Testis (tissue), 3 donors: ENCODE measurements around the gene KLF15. TPM values are rescaled to one million over a fixed set of nuclear protein-coding genes. Genes with fewer than 3 reads are reported as not detected.
A peak's percentile ranks its signal among the peaks of the same experiment; 100 is the strongest.

Experiments
- DNase-seq: peaks from one replicate; pipeline ENCODE4 v3.0.0-alpha.2; 2019
- H3K27ac ChIP-seq, 2 donors: fragments of 200-600 bp; sonication (generic); one replicate each; pipeline ENCODE4 v1.5.1; 2019
- H3K27me3 ChIP-seq: fragments of 200-600 bp; sonication (generic); one replicate; pipeline ENCODE4 v1.5.1; 2019
- H3K36me3 ChIP-seq: fragments of 200-600 bp; sonication (generic); one replicate; pipeline ENCODE4 v1.5.1; 2017; ENCODE audit warnings: low read depth; ENCODE audit errors: missing control alignments
- H3K4me1 ChIP-seq: fragments of 200-600 bp; sonication (generic); one replicate; pipeline ENCODE4 v1.5.1; 2019
- H3K4me3 ChIP-seq, 2 donors: fragments of 200-600 bp; sonication (generic); one replicate each; pipeline ENCODE4 v1.5.1; 2017 to 2019
- H3K9me3 ChIP-seq: fragments of 200-600 bp; sonication (generic); one replicate; pipeline ENCODE4 v1.5.1; 2017
- CTCF ChIP-seq, 3 experiments: fragments of 450-650 bp in 2 of 3; fragments of 200-600 bp in 1 of 3; sonication (generic) in 1 of 3; IDR thresholded peaks; one replicate each; pipeline ENCODE4 v1.5.1; 2016 to 2019; ENCODE audit warnings: antibody characterized with exemption in 3 of 3, mild to moderate bottlenecking in 2 of 3, moderate library complexity in 1 of 3
- POLR2A ChIP-seq: fragments of 450-650 bp; IDR thresholded peaks from one replicate; pipeline ENCODE4 v1.6.1; 2017; ENCODE audit warnings: antibody characterized with exemption, mild to moderate bottlenecking, moderate library complexity
- WGBS, 2 donors: methylation state at CpG; one replicate each; pipeline ENCODE4 v1.1.5; 2018; 5-methylcytosine and 5-hydroxymethylcytosine counted together
- intact Hi-C: fragments of 100-400 bp; cut with DNase I; formaldehyde crosslinking; loops from one replicate; pipeline ENCODE4 v1.15.1; 2023; ENCODE audit warnings: low total_unique reads
- polyA plus RNA-seq: library from polyadenylated mRNA; stranded (reverse); fragments of 350-450 nt; fragmentation: Illumina TruSeq; extraction: RNeasy Lipid Tissue Mini Kit (QIAGEN cat#74804); gene quantifications from one replicate; pipeline ENCODE4 v1.2.3, GENCODE V29; 2014; ENCODE audit warnings: low read depth, low replicate concordance; ENCODE audit not compliant: insufficient read depth
- total RNA-seq, 2 donors: library from RNA; depleted of rRNA; stranded (reverse); fragments of >200 nt; gene quantifications; one replicate each; pipeline ENCODE4 v1.2.3, GENCODE V29; 2016

KLF15 gene
- total and polyA plus RNA-seq, 3 donors from 2014 or later = 8.5 to 36.1 (median 32.0) TPM

DNA sequence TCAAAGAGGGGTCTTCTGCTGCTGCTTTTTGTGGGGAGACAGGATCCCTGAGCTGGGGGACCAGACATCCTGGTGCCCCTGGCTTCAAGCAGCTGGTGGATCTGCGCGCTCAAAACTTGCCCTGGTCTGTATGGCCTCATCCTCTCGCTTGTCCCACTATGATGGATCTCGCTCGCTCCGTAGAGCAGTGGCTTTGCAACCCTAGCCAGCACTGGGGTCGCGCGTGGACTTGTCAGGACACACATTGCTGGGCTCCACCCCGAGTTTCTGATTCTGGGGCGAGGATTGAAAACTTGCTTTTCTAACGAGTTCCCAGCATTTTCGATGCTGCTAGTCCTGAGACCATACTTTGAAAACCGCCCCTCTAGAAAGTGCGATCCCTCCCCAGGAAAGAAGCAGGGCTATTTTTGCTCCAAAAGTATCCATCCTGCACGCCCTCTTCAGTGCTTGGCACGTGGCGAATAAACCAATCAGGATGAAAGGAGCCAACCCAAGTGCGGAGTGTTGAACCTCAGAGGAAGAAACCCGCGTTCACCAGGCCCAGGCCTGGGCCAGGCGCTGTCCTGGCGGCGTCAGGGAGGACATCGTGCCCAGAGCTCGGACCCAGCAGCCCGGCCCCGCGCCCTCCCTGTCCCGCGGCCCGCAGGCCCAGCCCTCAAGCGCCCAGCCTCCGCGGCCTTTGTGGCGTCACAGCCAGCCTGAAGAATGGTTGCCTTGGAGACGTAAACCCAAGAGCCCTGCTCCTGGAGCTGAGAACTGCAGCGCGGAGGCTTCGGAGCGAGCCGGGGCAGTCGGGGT is 37.2 kb upstream of the KLF15 start, which contains the start of gene CFAP100:
Gene CFAP100 (plus strand): TSS at position 731 of the 798 bp plus-strand sequence. CDS start 1,092 bp downstream, outside the sequence.
- TF ChIP-seq CTCF (IDR thresholded peaks at IDR 0.05) (no peak), POLR2A (no peak)
- Histone ChIP-seq H3K27ac (no peak within 1 kb of the TSS), H3K4me1 (no peaks in the 10 kb centered on the region), H3K27me3 (no peaks in the 10 kb centered on the region), H3K4me3 (peak within 1 kb of the TSS; percentile 35 to 37), H3K9me3 (no peaks in the 10 kb centered on the region), H3K36me3 (no peaks in the 10 kb centered on the region)
- intact Hi-C loops = loop anchor here (10.0 kb wide), 2 partner anchors 130 to 260 kb away; no protein-coding TSS in a partner anchor
- peak; percentile 65 for DNase-seq
- WGBS, 2 donors = 36 to 48% methylated on average over 11 to 34 of the region's 43 CpGs

DNA sequence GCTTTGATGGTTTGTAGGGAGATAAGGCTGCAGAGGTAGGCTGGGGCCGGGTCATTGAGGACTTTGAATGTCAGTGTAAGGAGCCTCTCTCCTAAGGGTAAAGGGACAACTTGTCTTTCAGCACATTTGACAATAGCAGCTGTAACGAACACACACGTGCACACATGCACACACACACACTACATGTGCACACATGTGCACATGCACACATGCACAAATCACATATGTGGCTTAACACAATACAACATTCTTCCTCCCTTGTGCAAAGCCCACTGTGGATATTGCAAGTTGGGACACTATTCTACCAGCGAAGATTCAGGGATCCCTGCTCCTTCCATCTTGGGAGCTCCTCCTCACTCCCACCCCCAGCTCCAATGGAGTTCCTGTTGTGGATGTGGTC is 36.4 kb upstream of the KLF15 start:
- H3K36me3 ChIP-seq = no peaks in the 10 kb centered on the region
- no peak overlapping the region for H3K4me3 ChIP-seq
- H3K27ac ChIP-seq = no peak overlapping the region
- no peak for DNase-seq
- no peaks in the 10 kb centered on the region for H3K27me3 ChIP-seq
- H3K9me3 ChIP-seq = no peaks in the 10 kb centered on the region
- no peaks in the 10 kb centered on the region for H3K4me1 ChIP-seq
- TF ChIP-seq POLR2A = no peak
- TF ChIP-seq CTCF (IDR thresholded peaks at IDR 0.05) = no peak
- intact Hi-C loops = loop anchor here (10.0 kb wide), 2 partner anchors 129 to 259 kb away; no protein-coding TSS in a partner anchor
- WGBS, 2 donors = 87 to 88% methylated on average over 4 of the region's 4 CpGs

DNA sequence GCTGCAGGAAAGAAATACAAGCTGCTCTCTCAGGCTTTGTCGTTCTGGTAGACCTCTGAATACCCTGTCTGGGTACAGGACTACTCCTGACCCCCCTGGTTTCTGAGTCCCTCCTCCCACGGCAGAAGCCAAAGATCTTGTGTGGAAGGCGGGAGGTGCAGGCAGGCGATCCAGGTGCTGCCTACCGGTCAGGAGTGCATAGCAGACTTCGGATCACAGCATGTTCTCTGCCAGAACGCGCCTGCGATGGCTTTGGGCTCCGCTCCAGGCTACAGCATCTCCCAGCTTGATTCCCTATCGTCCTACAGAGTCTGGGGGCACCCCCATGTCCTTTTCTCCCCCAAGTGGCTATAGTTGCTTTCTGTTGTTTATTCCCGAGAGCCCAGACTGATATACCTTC is 35.0 kb upstream of the KLF15 start:
- H3K27ac ChIP-seq = no peak overlapping the region
- intact Hi-C loops = loop anchor here (10.0 kb wide), 2 partner anchors 127 to 257 kb away; no protein-coding TSS in a partner anchor
- H3K27me3 ChIP-seq = no peaks in the 10 kb centered on the region
- no peaks in the 10 kb centered on the region for H3K9me3 ChIP-seq
- TF ChIP-seq POLR2A (no peak), CTCF (IDR thresholded peaks at IDR 0.05) (no peak)
- no peak for DNase-seq
- H3K36me3 ChIP-seq = no peaks in the 10 kb centered on the region
- H3K4me3 ChIP-seq = no peak overlapping the region
- no peaks in the 10 kb centered on the region for H3K4me1 ChIP-seq
- 80 to 85% methylated on average over 11 to 12 of the region's 12 CpGs for WGBS, 2 donors

DNA sequence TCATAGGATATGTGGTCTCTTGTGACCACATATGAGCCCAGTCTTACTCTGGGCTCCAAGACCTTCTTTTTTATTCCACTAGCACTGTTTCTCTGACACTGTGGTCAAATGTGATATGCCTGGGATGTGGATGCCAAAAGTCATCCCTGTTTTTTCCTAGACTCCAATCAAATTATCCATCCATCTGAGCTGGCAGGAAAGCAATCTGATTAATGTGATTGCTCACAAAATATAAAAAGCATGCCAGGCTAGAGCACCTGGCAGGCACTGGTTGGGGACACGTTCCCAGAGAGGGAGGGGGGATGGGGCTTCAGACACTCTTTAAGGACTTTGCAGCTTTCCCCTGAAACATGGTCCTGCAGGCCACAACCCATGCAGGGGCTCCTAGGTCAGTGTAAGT is 34.4 kb upstream of the KLF15 start:
- H3K9me3 ChIP-seq = no peaks in the 10 kb centered on the region
- H3K4me3 ChIP-seq = no peak overlapping the region
- H3K27me3 ChIP-seq = no peaks in the 10 kb centered on the region
- DNase-seq = no peak
- WGBS, 2 donors = 43 to 100% methylated on average over 1 of the region's 1 CpG
- intact Hi-C loops = loop anchor here (10.0 kb wide), 2 partner anchors 127 to 257 kb away; no protein-coding TSS in a partner anchor
- no peaks in the 10 kb centered on the region for H3K4me1 ChIP-seq
- TF ChIP-seq POLR2A (no peak), CTCF (IDR thresholded peaks at IDR 0.05) (no peak)
- no peak overlapping the region for H3K27ac ChIP-seq
- no peaks in the 10 kb centered on the region for H3K36me3 ChIP-seq
